Lung (tissue), 16 donors: ENCODE results near the gene ZNF354C. TPM values are rescaled to one million over a fixed set of nuclear protein-coding genes. Genes with fewer than 3 reads are reported as not detected.

Source experiments
- ATAC-seq: fragments of 200-7000 bp; cut with Tn5 transposase; one replicate; pipeline ENCODE4 v1.9.1; 2020; ENCODE audit warnings: moderate number of reproducible peaks; ENCODE audit not compliant: insufficient read depth, low FRiP score
- DNase-seq, 3 donors: peaks; one replicate each; pipeline ENCODE4 v3.0.0-alpha.2; 2013 to 2017
- H3K27ac ChIP-seq, 2 donors: one replicate each; pipeline ENCODE4 v1.5.1; 2013; ENCODE audit warnings: mild to moderate bottlenecking in 2 of 2, moderate library complexity in 2 of 2, control low read depth in 1 of 2, inconsistent platforms in 1 of 2, low read depth in 1 of 2, low read length in 1 of 2
- H3K27me3 ChIP-seq, 3 donors: one replicate each; pipeline ENCODE4 v1.5.1; 2013; ENCODE audit warnings: low read length in 2 of 3; ENCODE audit not compliant: control insufficient read depth in 3 of 3, insufficient read depth in 3 of 3
- H3K36me3 ChIP-seq, 4 donors: one replicate each; pipeline ENCODE4 v1.5.1; 2013; ENCODE audit warnings: low read length in 4 of 4, mild to moderate bottlenecking in 1 of 4, moderate library complexity in 1 of 4; ENCODE audit not compliant: control insufficient read depth in 4 of 4, insufficient read depth in 4 of 4
- H3K4me1 ChIP-seq, 5 donors: one replicate each; pipeline ENCODE4 v1.5.1; 2013; ENCODE audit warnings: low read length in 5 of 5, mild to moderate bottlenecking in 2 of 5, moderate library complexity in 1 of 5; ENCODE audit not compliant: control insufficient read depth in 5 of 5, insufficient read depth in 5 of 5
- H3K4me3 ChIP-seq: one replicate; pipeline ENCODE4 v1.5.1; 2013; ENCODE audit warnings: mild to moderate bottlenecking, control low read depth, moderate library complexity
- H3K9ac ChIP-seq, 2 donors: one replicate each; pipeline ENCODE4 v1.5.1; 2013; ENCODE audit warnings: low read length in 2 of 2, control low read depth in 1 of 2; ENCODE audit not compliant: insufficient read depth in 1 of 2
- H3K9me3 ChIP-seq, 4 donors: one replicate each; pipeline ENCODE4 v1.5.1; 2013; ENCODE audit warnings: low read length in 3 of 4, mild to moderate bottlenecking in 1 of 4, moderate library complexity in 1 of 4; ENCODE audit not compliant: control insufficient read depth in 4 of 4, insufficient read depth in 3 of 4
- CTCF ChIP-seq: IDR thresholded peaks from 2 replicates; pipeline ENCODE4 v1.5.1; 2012; ENCODE audit warnings: mild to moderate bottlenecking; ENCODE audit errors: control extremely low read depth, extremely low read depth
- WGBS, 2 donors: extraction: QIAGEN DNeasy Blood & Tissue Kit; methylation state at CpG; one replicate each; pipeline ENCODE4 v1.1.7; 2013; 5-methylcytosine and 5-hydroxymethylcytosine counted together
- long read RNA-seq, 5 donors: transcript quantifications; one replicate each; lab custom pipeline, GENCODE V29; 2026
- polyA plus RNA-seq, 2 donors: library from polyadenylated mRNA; stranded (reverse); fragments of 200-250 nt; gene quantifications; one replicate each; pipeline ENCODE4 v1.2.1, GENCODE V29; 2013
- total RNA-seq, 2 donors: library from RNA; depleted of rRNA in 1 of 2; stranded (reverse); fragments of >200 nt in 1 of 2; gene quantifications; one replicate each; pipeline ENCODE4 v1.2.1, GENCODE V29; 2014 to 2021
- donor health status: control.
- donor health status: control.
- donor health status: Bipolar disorder and iron deficiency.
- donor health status: healthy.
- donor health status: DM: yes; HTN: yes; CAD: no.

Gene ZNF354C
- total RNA-seq, result 10 to 100 TPM in 1 of 2 donors, 1 to 10 TPM in 1; 3.9 to 15.8 TPM
- 1 to 10 TPM; 1.2 to 1.3 TPM for polyA plus RNA-seq
- long read RNA-seq, donor 1, full-length matches to known transcripts, result 8 of 8 reads
- long read RNA-seq, donor 1, partial matches to known transcripts, result 0 of 8 reads
- long read RNA-seq, donor 1, other reads (novel, unspliced or antisense), result 0 of 8 reads
- long read RNA-seq, donor 2, full-length matches to known transcripts, result 2 of 2 reads
- long read RNA-seq, donor 2, partial matches to known transcripts, result 0 of 2 reads
- long read RNA-seq, donor 2, other reads (novel, unspliced or antisense), result 0 of 2 reads
- long read RNA-seq, donor 3, full-length matches to known transcripts, result 2 of 2 reads
- long read RNA-seq, donor 3, partial matches to known transcripts, result 0 of 2 reads
- long read RNA-seq, donor 3, other reads (novel, unspliced or antisense), result 0 of 2 reads
- long read RNA-seq, donor 4, full-length matches to known transcripts, result 4 of 4 reads
- long read RNA-seq, donor 4, partial matches to known transcripts, result 0 of 4 reads
- long read RNA-seq, donor 4, other reads (novel, unspliced or antisense), result 0 of 4 reads
- long read RNA-seq, donor 5, full-length matches to known transcripts, result 4 of 4 reads
- long read RNA-seq, donor 5, partial matches to known transcripts, result 0 of 4 reads
- long read RNA-seq, donor 5, other reads (novel, unspliced or antisense), result 0 of 4 reads

DNA sequence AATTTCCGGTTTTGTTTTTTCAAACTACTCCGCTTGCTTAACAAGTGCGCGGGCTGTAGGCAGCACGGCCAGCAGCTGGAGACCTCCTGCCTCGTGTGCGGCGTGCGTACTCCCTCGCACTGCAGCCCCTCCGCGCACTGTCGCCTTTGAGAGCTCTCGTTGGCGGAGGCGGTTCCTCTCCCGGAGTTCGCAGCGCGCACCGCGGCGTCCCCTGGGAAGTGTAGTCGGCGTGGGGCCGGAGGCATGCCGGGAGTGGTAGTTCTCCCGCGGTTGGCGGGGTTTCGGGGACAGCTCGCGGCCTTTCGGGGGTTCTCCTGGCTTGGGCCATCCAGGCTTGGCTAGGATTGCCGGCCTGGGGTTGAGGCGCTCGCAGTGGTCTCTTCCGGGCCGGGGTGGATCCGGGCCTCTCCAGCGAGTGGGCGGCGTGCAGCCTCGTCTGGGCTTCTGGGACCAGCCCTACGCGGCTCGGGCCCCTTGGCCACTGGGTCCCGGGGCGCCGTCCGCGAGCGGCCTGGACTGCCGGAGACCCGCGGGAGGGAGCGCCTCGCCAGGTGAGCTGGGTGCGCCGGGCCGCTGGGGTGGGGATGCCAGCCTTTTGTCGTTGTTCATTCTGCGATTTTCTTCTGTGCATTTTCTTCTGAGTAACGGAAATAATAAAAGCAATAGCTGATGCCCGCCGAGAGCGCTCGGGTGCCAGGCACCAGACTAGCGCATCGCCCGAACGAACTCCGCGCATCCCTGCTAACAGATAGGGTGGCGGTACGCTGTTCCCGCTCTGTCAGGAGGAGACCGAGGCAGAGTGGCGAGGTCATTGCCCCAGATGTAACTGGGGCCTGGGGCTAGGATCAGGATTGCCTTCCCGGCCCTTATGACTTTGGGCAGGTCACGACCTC is at the start of gene ZNF354C:
TSS of gene ZNF354C (plus strand) at position 258 of the 893 bp plus-strand sequence. CDS start 1,696 bp downstream, outside the sequence.
- TF ChIP-seq CTCF, result no peak
- Histone ChIP-seq H3K27me3 (no peaks in the 10 kb centered on the region), H3K9me3 (peaks cover 0 to 15% (median 6%) of the 10 kb centered on the region in 4 donors), H3K36me3 (peaks cover 2 to 31% (median 11%) of the 10 kb centered on the region in 4 donors), H3K27ac (peak within 1 kb of the TSS; percentile 60 to 65), H3K4me3 (peak within 1 kb of the TSS; percentile 87), H3K4me1 (peaks cover 0 to 8% (median 7%) of the 10 kb centered on the region in 5 donors), H3K9ac (peak within 1 kb of the TSS; percentile 50 to 56)
- ATAC-seq (peak; percentile 97), DNase-seq (peak; percentile 95 to 97 (median 96))
- WGBS, 2 donors, result 4% methylated on average over 78 to 81 of the region's 81 CpGs

- H3K9me3 ChIP-seq, result peaks cover 2 to 27% (median 8%) of the 10 kb centered on the region in 4 donors
- no peak for TF ChIP-seq CTCF
- H3K27me3 ChIP-seq, result no peaks in the 10 kb centered on the region
- WGBS, 2 donors, result 0% methylated on average over 65 to 72 of the region's 72 CpGs
- H3K4me3 ChIP-seq, result peak within 1 kb of the TSS; percentile 78
- H3K4me1 ChIP-seq, result peaks cover 0 to 8% (median 0%) of the 10 kb centered on the region in 5 donors
- peak within 1 kb of the TSS; percentile 91 to 97 for H3K27ac ChIP-seq
- peak within 1 kb of the TSS in 1 of 2 donors; percentile 68 for H3K9ac ChIP-seq
- peak; percentile 99 for ATAC-seq
- H3K36me3 ChIP-seq, result peaks cover 13 to 23% (median 20%) of the 10 kb centered on the region in 4 donors
- DNase-seq, result peak; percentile 96 to 98 (median 98)
Observed at GRCh38 chr5:179023528-179024189, 36.5 kb upstream of the ZNF354C start, which contains the start of gene ZNF879. TSS of gene ZNF879 (plus strand) at chr5:179023804. CDS start at chr5:179025005, 1,201 bp downstream.

- no peak for TF ChIP-seq CTCF
- Histone ChIP-seq H3K4me3 (no peak overlapping the region), H3K9me3 (peaks cover 28 to 73% (median 44%) of the 10 kb centered on the region in 4 donors), H3K27ac (no peak overlapping the region), H3K36me3 (peaks cover 20 to 61% (median 48%) of the 10 kb centered on the region in 4 donors), H3K9ac (no peak overlapping the region), H3K4me1 (no peaks in the 10 kb centered on the region), H3K27me3 (no peaks in the 10 kb centered on the region)
- ATAC-seq (no peak), DNase-seq (no peak)
- 97 to 98% methylated on average over 7 of the region's 7 CpGs for WGBS, 2 donors
Observed at GRCh38 chr5:179033004-179033580, 27.1 kb upstream of the ZNF354C start.
